GM15510 (cell line): ENCODE measurements around the gene CEBPB.

Source experiments
- POLR2A ChIP-seq: IDR thresholded peaks from 3 replicates; pipeline ENCODE4 v1.6.1; 2011; ENCODE audit warnings: borderline replicate concordance; ENCODE audit not compliant: insufficient read length; ENCODE audit errors: extremely low read depth

Gene CEBPB

GRCh38 chr20:50186987-50187402 lies 3.6 kb upstream of the CEBPB start:
- TF ChIP-seq POLR2A, result no peak

- TF ChIP-seq POLR2A, result no peak
Measured at GRCh38 chr20:50187403-50188051, 3.1 kb upstream of the CEBPB start.

- TF ChIP-seq POLR2A, result no peak
Measured at GRCh38 chr20:50188287-50188688, 2.3 kb upstream of the CEBPB start.

GRCh38 chr20:50188879-50189680 lies 1.6 kb upstream of the CEBPB start:
- TF ChIP-seq POLR2A, result no peak

- no peak for TF ChIP-seq POLR2A
Measured at GRCh38 chr20:50189681-50190250, 864 bp upstream of the CEBPB start.

GRCh38 chr20:50191065-50191543 lies 474 bp downstream of the CEBPB start:
- TF ChIP-seq POLR2A, result no peak

GRCh38 chr20:50191544-50192363 lies 1.1 kb downstream of the CEBPB start:
- TF ChIP-seq POLR2A, result peak; percentile 35

- peak; percentile 47 for TF ChIP-seq POLR2A
Measured at GRCh38 chr20:50192364-50193198, 2.0 kb downstream of the CEBPB start.

GRCh38 chr20:50193199-50193835 lies 2.7 kb downstream of the CEBPB start:
- TF ChIP-seq POLR2A, result no peak

- no peak for TF ChIP-seq POLR2A
Measured at GRCh38 chr20:50193836-50194421, 3.3 kb downstream of the CEBPB start.

GRCh38 chr20:50194422-50194830 lies 3.8 kb downstream of the CEBPB start:
- no peak for TF ChIP-seq POLR2A

- no peak for TF ChIP-seq POLR2A
Measured at GRCh38 chr20:50194831-50195523, 4.3 kb downstream of the CEBPB start.
